Osteocyte (in vitro differentiated cells): Measurements from ENCODE around the gene CCDC27. TPM values are rescaled to one million over a fixed set of nuclear protein-coding genes. Genes with fewer than 3 reads are reported as not detected.

Experiments used
- DNase-seq: peaks from one replicate; pipeline ENCODE4 v3.0.0; 2021; ENCODE audit warnings: mixed read lengths; ENCODE audit not compliant: unreplicated experiment; ENCODE audit errors: extremely low spot score
- H3K27ac Mint-ChIP-seq: one replicate; pipeline ENCODE4 v1.8.0; 2021; ENCODE audit warnings: mild to moderate bottlenecking, mixed read lengths; ENCODE audit not compliant: unreplicated experiment
- H3K27me3 Mint-ChIP-seq: one replicate; pipeline ENCODE4 v1.8.0; 2021; ENCODE audit warnings: mixed read lengths; ENCODE audit not compliant: unreplicated experiment
- H3K36me3 Mint-ChIP-seq: one replicate; pipeline ENCODE4 v1.8.0; 2021; ENCODE audit warnings: mixed read lengths; ENCODE audit not compliant: unreplicated experiment
- H3K4me1 Mint-ChIP-seq: one replicate; pipeline ENCODE4 v1.8.0; 2021; ENCODE audit warnings: mixed read lengths; ENCODE audit not compliant: unreplicated experiment
- H3K4me3 Mint-ChIP-seq: one replicate; pipeline ENCODE4 v1.8.0; 2021; ENCODE audit warnings: mild to moderate bottlenecking, moderate library complexity, mixed read lengths; ENCODE audit not compliant: unreplicated experiment
- H3K9me3 Mint-ChIP-seq: one replicate; pipeline ENCODE4 v1.8.0; 2021; ENCODE audit warnings: mixed read lengths; ENCODE audit not compliant: unreplicated experiment
- CTCF ChIP-seq: fragments of 200-600 bp; sonication (generic); IDR thresholded peaks from 2 replicates; pipeline ENCODE4 v1.5.0; 2021; ENCODE audit warnings: antibody characterized with exemption, mild to moderate bottlenecking, moderate library complexity
- total RNA-seq: library from RNA; stranded (reverse); gene quantifications from 2 replicates; pipeline ENCODE4 v1.2.1, GENCODE V29; 2021

CCDC27 gene
- total RNA-seq, 1 donor from 2014 or later = not detected

GRCh38 chr1:3732434-3733093, 19.7 kb upstream of the CCDC27 start:
- H3K4me1 Mint-ChIP-seq = peaks cover 20% of the 10 kb centered on the region
- no peaks in the 10 kb centered on the region for H3K9me3 Mint-ChIP-seq
- H3K4me3 Mint-ChIP-seq = no peak overlapping the region
- H3K36me3 Mint-ChIP-seq = peaks cover 8% of the 10 kb centered on the region
- no peak for DNase-seq
- TF ChIP-seq CTCF = no peak
- H3K27ac Mint-ChIP-seq = no peak overlapping the region
- no peaks in the 10 kb centered on the region for H3K27me3 Mint-ChIP-seq

GRCh38 chr1:3733094-3733882, 19.0 kb upstream of the CCDC27 start:
- DNase-seq = no peak
- Mint-ChIP-seq H3K36me3 (peaks cover 11% of the 10 kb centered on the region), H3K27ac (no peak overlapping the region), H3K27me3 (no peaks in the 10 kb centered on the region), H3K4me3 (no peak overlapping the region), H3K4me1 (peaks cover 20% of the 10 kb centered on the region), H3K9me3 (no peaks in the 10 kb centered on the region)
- TF ChIP-seq CTCF = no peak

GRCh38 chr1:3733883-3734589, 18.2 kb upstream of the CCDC27 start:
- no peak overlapping the region for H3K27ac Mint-ChIP-seq
- H3K9me3 Mint-ChIP-seq = no peaks in the 10 kb centered on the region
- no peak for TF ChIP-seq CTCF
- peaks cover 11% of the 10 kb centered on the region for H3K36me3 Mint-ChIP-seq
- no peak for DNase-seq
- no peaks in the 10 kb centered on the region for H3K27me3 Mint-ChIP-seq
- H3K4me3 Mint-ChIP-seq = no peak overlapping the region
- H3K4me1 Mint-ChIP-seq = peaks cover 20% of the 10 kb centered on the region

GRCh38 chr1:3734602-3735001, 17.6 kb upstream of the CCDC27 start:
- TF ChIP-seq CTCF = no peak
- Mint-ChIP-seq H3K4me3 (no peak overlapping the region), H3K27me3 (no peaks in the 10 kb centered on the region), H3K27ac (no peak overlapping the region), H3K36me3 (peaks cover 11% of the 10 kb centered on the region), H3K4me1 (peaks cover 20% of the 10 kb centered on the region), H3K9me3 (no peaks in the 10 kb centered on the region)
- DNase-seq = no peak
